HEK293T (cell line): ENCODE measurements around the gene SLC9A9.
"Not testable (repeated sequence)": the region's sequence is repeated elsewhere in the genome, so short reads cannot be mapped to it uniquely, and the experiment has no call there.

Experiments used
- CTCF ChIA-PET: fragments of 350-600 bp; formaldehyde crosslinking; extraction: SDS; loops from one replicate; lab custom pipeline; 2021; ENCODE audit warnings: antibody characterized with exemption, inconsistent platforms; lab: Yijun Ruan, JAX
- POLR2A ChIA-PET: fragments of 350-600 bp; formaldehyde crosslinking; extraction: SDS; loops from one replicate; lab custom pipeline; 2020; ENCODE audit warnings: antibody characterized with exemption, inconsistent platforms; lab: Yijun Ruan, JAX
- DNase-seq: peaks from one replicate; pipeline ENCODE4 v3.0.0; 2012; ENCODE audit warnings: mixed read lengths; ENCODE audit errors: extremely low spot score
- ARNT ChIP-seq: fragments of 450-650 bp; IDR thresholded peaks from 2 replicates; pipeline ENCODE4 v1.6.1; 2017; ENCODE audit warnings: mild to moderate bottlenecking
- BHLHE40 ChIP-seq: fragments of 450-650 bp; IDR thresholded peaks from 2 replicates; pipeline ENCODE4 v1.6.1; 2016; ENCODE audit warnings: mild to moderate bottlenecking, moderate library complexity, borderline replicate concordance
- CTBP1 ChIP-seq: fragments of 450-650 bp; IDR thresholded peaks from 2 replicates; pipeline ENCODE4 v1.6.1; 2016; ENCODE audit warnings: borderline replicate concordance
- ELF4 ChIP-seq: fragments of 450-650 bp; IDR thresholded peaks from 2 replicates; pipeline ENCODE4 v1.6.1; 2017; ENCODE audit warnings: antibody characterized with exemption
- FOXA1 ChIP-seq: fragments of 450-650 bp; IDR thresholded peaks from 2 replicates; pipeline ENCODE4 v1.6.1; 2016; ENCODE audit warnings: mild to moderate bottlenecking
- FOXK2 ChIP-seq: fragments of 450-650 bp; IDR thresholded peaks from 2 replicates; pipeline ENCODE4 v1.6.1; 2016; ENCODE audit warnings: mild to moderate bottlenecking
- FOXM1 ChIP-seq: fragments of 450-650 bp; IDR thresholded peaks from 2 replicates; pipeline ENCODE4 v1.6.1; 2017; ENCODE audit warnings: mild to moderate bottlenecking, borderline replicate concordance
- HDGF ChIP-seq: fragments of 450-650 bp; IDR thresholded peaks from 2 replicates; pipeline ENCODE4 v1.6.1; 2017; ENCODE audit warnings: antibody characterized with exemption, borderline replicate concordance
- L3MBTL2 ChIP-seq: fragments of 450-650 bp; conservative IDR thresholded peaks from 2 replicates; pipeline ENCODE4 v1.6.1; 2016; ENCODE audit warnings: mild to moderate bottlenecking
- LEF1 ChIP-seq: fragments of 450-650 bp; IDR thresholded peaks from 2 replicates; pipeline ENCODE4 v1.6.1; 2017; ENCODE audit warnings: mild to moderate bottlenecking, borderline replicate concordance
- NFRKB ChIP-seq: fragments of 450-650 bp; IDR thresholded peaks from 2 replicates; pipeline ENCODE4 v1.6.1; 2016; ENCODE audit warnings: mild to moderate bottlenecking, moderate library complexity
- SP1 ChIP-seq: fragments of 450-650 bp; IDR thresholded peaks from 2 replicates; pipeline ENCODE4 v1.6.1; 2017
- SUZ12 ChIP-seq: fragments of 450-650 bp; IDR thresholded peaks from 2 replicates; pipeline ENCODE4 v1.6.1; 2016; ENCODE audit warnings: mild to moderate bottlenecking
- TARDBP ChIP-seq: fragments of 450-650 bp; IDR thresholded peaks from 2 replicates; pipeline ENCODE4 v1.6.1; 2016
- ZNF384 ChIP-seq: fragments of 450-650 bp; IDR thresholded peaks from 2 replicates; pipeline ENCODE4 v1.6.1; 2016
- TF ChIP-seq, protein P1 (sequence below): fragments of 450-650 bp; IDR thresholded peaks from 2 replicates; pipeline ENCODE4 v1.6.1; 2016

The SLC9A9 gene

DNA sequence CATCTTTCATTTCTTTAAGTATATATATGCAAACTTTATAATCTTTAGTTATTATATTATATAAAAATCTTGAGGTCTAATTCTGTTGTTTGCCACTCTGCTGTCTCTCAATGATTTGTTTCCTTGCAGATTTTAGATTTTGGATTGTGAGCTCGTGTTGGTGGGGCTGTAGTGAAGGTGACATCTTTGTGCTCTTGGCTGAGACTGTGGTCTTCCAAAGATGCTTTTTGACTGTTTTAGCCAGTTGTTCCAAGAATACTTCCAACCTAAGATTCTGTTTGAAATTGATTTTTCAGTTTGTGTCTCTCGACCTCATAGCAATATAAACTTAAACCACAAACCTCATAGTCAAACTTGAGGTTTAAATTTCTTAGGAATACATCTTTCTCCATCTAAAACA lies 326.5 kb downstream of the SLC9A9 start:
- DNase-seq: no peak
- ChIA-PET POLR2A (no interaction called here), CTCF (no interaction called here)
- no peak for TF ChIP-seq SP1
- TF ChIP-seq SUZ12: no peak
- TF ChIP-seq NFRKB: no peak
- no peak for TF ChIP-seq L3MBTL2
- TF ChIP-seq CTBP1: no peak
- TF ChIP-seq FOXM1: no peak
- no peak for TF ChIP-seq ELF4
- TF ChIP-seq ARNT: no peak
- no peak for TF ChIP-seq FOXA1
- TF ChIP-seq BHLHE40: no peak
- TF ChIP-seq LEF1: no peak
- TF ChIP-seq TARDBP: no peak

GRCh38 chr3:143517131-143517530 lies 331.1 kb downstream of the SLC9A9 start:
- DNase-seq, CTCF ChIA-PET, POLR2A ChIA-PET: not testable (repeated sequence)

- CTCF ChIA-PET: no interaction called here
- TF ChIP-seq L3MBTL2: no peak
- TF ChIP-seq, protein P1, sequence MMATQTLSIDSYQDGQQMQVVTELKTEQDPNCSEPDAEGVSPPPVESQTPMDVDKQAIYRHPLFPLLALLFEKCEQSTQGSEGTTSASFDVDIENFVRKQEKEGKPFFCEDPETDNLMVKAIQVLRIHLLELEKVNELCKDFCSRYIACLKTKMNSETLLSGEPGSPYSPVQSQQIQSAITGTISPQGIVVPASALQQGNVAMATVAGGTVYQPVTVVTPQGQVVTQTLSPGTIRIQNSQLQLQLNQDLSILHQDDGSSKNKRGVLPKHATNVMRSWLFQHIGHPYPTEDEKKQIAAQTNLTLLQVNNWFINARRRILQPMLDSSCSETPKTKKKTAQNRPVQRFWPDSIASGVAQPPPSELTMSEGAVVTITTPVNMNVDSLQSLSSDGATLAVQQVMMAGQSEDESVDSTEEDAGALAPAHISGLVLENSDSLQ: no peak
- no peak for TF ChIP-seq FOXM1
- no peak for TF ChIP-seq LEF1
- TF ChIP-seq BHLHE40: no peak
- TF ChIP-seq ELF4: no peak
- TF ChIP-seq NFRKB: no peak
- TF ChIP-seq ZNF384: no peak
- TF ChIP-seq CTBP1: no peak
- TF ChIP-seq FOXK2: no peak
- no peak for TF ChIP-seq TARDBP
- TF ChIP-seq HDGF: no peak
- TF ChIP-seq SP1: no peak
- no peak for TF ChIP-seq SUZ12
- POLR2A ChIA-PET: no interaction called here
- DNase-seq: no peak
These were observed 333.4 kb downstream of the SLC9A9 start for GRCh38 chr3:143514874-143515273.

GRCh38 chr3:143514109-143514508 lies 334.2 kb downstream of the SLC9A9 start:
- DNase-seq: no peak
- ChIA-PET CTCF (no interaction called here), POLR2A (no interaction called here)
- TF ChIP-seq BHLHE40 (no peak), HDGF (no peak), TARDBP (no peak), FOXA1 (no peak)

GRCh38 chr3:143511174-143511879 lies 336.9 kb downstream of the SLC9A9 start:
- ChIA-PET POLR2A (no interaction called here), CTCF (interaction anchor here (0.6 kb wide), 1 partner anchor 163 kb away, joined by 3 read pairs; no protein-coding TSS in a partner anchor)
- DNase-seq: no peak
- TF ChIP-seq FOXK2: no peak
- no peak for TF ChIP-seq CTBP1

- CTCF ChIA-PET: interaction anchor here (0.6 kb wide), 1 partner anchor 164 kb away, joined by 3 read pairs; no protein-coding TSS in a partner anchor
- no peak for DNase-seq
- TF ChIP-seq BHLHE40 (no peak), FOXM1 (no peak), HDGF (no peak), FOXA1 (no peak)
- POLR2A ChIA-PET: no interaction called here
These were observed 337.7 kb downstream of the SLC9A9 start for GRCh38 chr3:143510601-143511000.

- no peak for DNase-seq
- POLR2A ChIA-PET: no interaction called here
- CTCF ChIA-PET: no interaction called here
- TF ChIP-seq SUZ12 (no peak), CTBP1 (no peak), ZNF384 (no peak), NFRKB (no peak), FOXM1 (no peak), L3MBTL2 (no peak), SP1 (no peak), TARDBP (no peak), BHLHE40 (no peak), ARNT (no peak), LEF1 (no peak), HDGF (no peak), ELF4 (no peak), FOXA1 (no peak), FOXK2 (no peak)
- TF ChIP-seq, protein P1: no peak
These were observed 340.3 kb downstream of the SLC9A9 start for GRCh38 chr3:143507735-143508580.
